ENCODE data around the gene CDCP2. TPM values are rescaled to one million over a fixed set of nuclear protein-coding genes. Genes with fewer than 3 reads are reported as not detected.

Gene CDCP2
- total and polyA plus RNA-seq, 2 of the 8 experiments (the other 6 are each of a cell fraction or from before 2014, with no cell fraction given), result not detected

DNA sequence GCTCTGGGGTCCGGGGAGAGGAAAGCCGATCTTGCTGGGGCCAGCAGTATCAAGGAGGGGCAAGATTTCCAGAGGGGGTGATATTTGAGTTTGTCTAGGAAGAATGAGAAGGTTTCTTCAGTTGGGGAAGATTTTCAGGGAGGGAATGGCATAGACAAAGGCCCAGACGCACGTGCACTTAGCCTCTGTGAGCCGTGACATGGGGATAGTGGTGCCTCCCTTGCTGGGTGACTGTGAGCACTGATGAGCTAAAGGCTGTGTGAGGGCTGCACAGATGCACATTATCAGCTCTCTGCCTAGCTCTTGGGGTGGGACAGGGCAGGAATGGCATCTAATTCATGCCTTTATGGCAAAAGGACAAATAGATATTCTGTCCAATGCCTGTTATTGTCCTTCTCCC lies 1.8 kb downstream of the CDCP2 start:
- Histone ChIP-seq H3K79me2 (ENCODE audit: control insufficient read depth in 1 of 2, insufficient read depth in 2 of 2, low read length in 2 of 2) (no peaks in the 10 kb centered on the region), H4K5ac (ENCODE audit: insufficient read length, low read depth, low read length) (no peak overlapping the region), H3K56ac (replicated peaks; ENCODE audit: insufficient read length, low read depth, low read length) (no peak overlapping the region), H2BK12ac (ENCODE audit: low read depth, low read length) (0 out of 2 replicates have a peak overlapping the region, but pooled peaks have one; percentile 43), H2BK20ac (ENCODE audit: low read length) (no peak overlapping the region), H3K18ac (ENCODE audit: extremely low read depth, low read length) (no peak overlapping the region), H3K23me2 (ENCODE audit: low read depth, low read length) (no peaks in the 10 kb centered on the region; the same call in 1 of the 2 replicates), H4K20me1 (replicated peaks in 1 of 2; ENCODE audit: control insufficient read depth in 1 of 2, insufficient read depth in 2 of 2, low read length in 2 of 2) (no peaks in the 10 kb centered on the region), H3K27ac (ENCODE audit: low read depth, low read length) (no peak overlapping the region), H3K4me3 (ENCODE audit: extremely low read depth in 1 of 4, insufficient read depth in 2 of 4, low read depth in 3 of 4, low read length in 4 of 4) (no peak overlapping the region), H3K4ac (replicated peaks; ENCODE audit: insufficient read length, low read depth, low read length) (no peak overlapping the region), H2AFZ (ENCODE audit: low read length) (no peak overlapping the region), H3K9me3 (ENCODE audit: insufficient read depth in 2 of 2, low read depth in 1 of 2, low read length in 1 of 2) (no peaks in the 10 kb centered on the region), H3K4me1 (replicated peaks in 1 of 4; ENCODE audit: control insufficient read depth in 3 of 4, insufficient read depth in 4 of 4, low read length in 3 of 4) (no peaks in the 10 kb centered on the region; a peak in 2 of 7 replicates), H2BK120ac (replicated peaks; ENCODE audit: low read depth, low read length) (no peak overlapping the region), H3K27me3 (replicated peaks in 1 of 4; ENCODE audit: control insufficient read depth in 3 of 4, extremely low read depth in 1 of 4, insufficient read depth in 3 of 4, low read length in 3 of 4) (no peaks in the 10 kb centered on the region), H3K9ac (replicated peaks in 1 of 4; ENCODE audit: extremely low read depth in 1 of 4, low read depth in 3 of 4, low read length in 3 of 4) (no peak overlapping the region), H3K23ac (ENCODE audit: insufficient read length) (no peak overlapping the region), H3K36me3 (ENCODE audit: control insufficient read depth in 2 of 4, insufficient read depth in 4 of 4, low read length in 3 of 4) (no peaks in the 10 kb centered on the region), H2AK5ac (ENCODE audit: low read depth, low read length) (no peak overlapping the region), H3K79me1 (ENCODE audit: low read depth, low read length) (no peaks in the 10 kb centered on the region; the same call in 1 of the 2 replicates), H2BK15ac (ENCODE audit: low read length) (no peak overlapping the region), H4K8ac (ENCODE audit: extremely low read depth, insufficient read depth, low read length) (no peak overlapping the region; the same call in 1 of the 2 replicates), H3K14ac (ENCODE audit: insufficient read length) (no peak overlapping the region), H3K4me2 (ENCODE audit: insufficient read depth in 1 of 2, low read depth in 2 of 2, low read length in 2 of 2) (no peak overlapping the region), H4K91ac (replicated peaks; ENCODE audit: insufficient read length, low read length) (no peak overlapping the region), H2BK5ac (ENCODE audit: low read depth, low read length) (no peak overlapping the region)
- 97% methylated on average over 5 of the region's 5 CpGs; no CpG with 5 or more reads in 1 of the 2 experiments for WGBS, 2 experiments (ENCODE audit: extremely low coverage in 1 of 2, insufficient coverage in 1 of 2, insufficient read length in 1 of 2, insufficient replicate concordance in 2 of 2, low coverage in 1 of 2, low lambda C conversion rate in 2 of 2, missing lambda C conversion rate in 1 of 2)
- FAIRE-seq (no peak), DNase-seq (ENCODE audit: low read depth in 1 of 2, low spot score in 2 of 2) (no peak)
- ChIA-PET CTCF (ENCODE audit: partially characterized antibody) (interaction anchor here (1.0 to 2.0 kb wide), 3 partner anchors 12 to 30 kb away, joined by 3 to 6 read pairs (median 3); no protein-coding TSS in a partner anchor), POLR2A (ENCODE audit: partially characterized antibody) (no interaction called here)
- TF ChIP-seq, protein P1, sequence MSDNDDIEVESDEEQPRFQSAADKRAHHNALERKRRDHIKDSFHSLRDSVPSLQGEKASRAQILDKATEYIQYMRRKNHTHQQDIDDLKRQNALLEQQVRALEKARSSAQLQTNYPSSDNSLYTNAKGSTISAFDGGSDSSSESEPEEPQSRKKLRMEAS (IDR thresholded peaks at IDR 0.05), result no peak
- TF ChIP-seq SUZ12 (IDR thresholded peaks at IDR 0.05; ENCODE audit: low read length) (no peak), FOSL1 (IDR thresholded peaks at IDR 0.05; ENCODE audit: insufficient read depth, low read depth, low read length) (no peak), BCL11A (IDR thresholded peaks at IDR 0.05; ENCODE audit: low read depth in 2 of 2, low read length in 2 of 2) (no peak), POU5F1 (IDR thresholded peaks at IDR 0.05; ENCODE audit: low read depth, low read length) (no peak), RXRA (IDR thresholded peaks at IDR 0.05; ENCODE audit: insufficient read depth, low read depth, low read length) (no peak), KDM4A (IDR thresholded peaks at IDR 0.05; ENCODE audit: low read depth, low read length, severe bottlenecking) (no peak), JUND (IDR thresholded peaks at IDR 0.05; ENCODE audit: low read length) (no peak), JUN (IDR thresholded peaks at IDR 0.05; ENCODE audit: low read depth, low read length) (no peak), EP300 (IDR thresholded peaks at IDR 0.05; ENCODE audit: borderline replicate concordance in 1 of 2, low read depth in 2 of 2, low read length in 2 of 2) (no peak), RBBP5 (IDR thresholded peaks at IDR 0.05; ENCODE audit: borderline replicate concordance, low read depth, low read length) (no peak), PHF8 (conservative IDR thresholded peaks at IDR 0.05; ENCODE audit: low read depth, low read length) (no peak), CHD2 (IDR thresholded peaks at IDR 0.05; ENCODE audit: low read length) (no peak), ASH2L (IDR thresholded peaks at IDR 0.05; ENCODE audit: low read length) (no peak)

All from H1 (cell line).